Activated CD4-positive, CD25-positive, alpha-beta regulatory T cell treated with anti-CD3 and anti-CD28 coated beads, Interleukin-2, amount 50 U/mL, for 16 hours (primary cell): ENCODE measurements around the gene KIF26A.

Source experiments
- DNase-seq: peaks from one replicate; pipeline ENCODE4 v3.0.0-alpha.2; 2020; ENCODE audit warnings: low read depth, low spot score

The KIF26A gene

GRCh38 chr14:104156142-104156541, 17.8 kb downstream of the KIF26A start:
- no peak for DNase-seq

- no peak for DNase-seq
Measured at GRCh38 chr14:104157016-104157928, 18.9 kb downstream of the KIF26A start.

- no peak for DNase-seq
Measured at GRCh38 chr14:104158827-104159798, 20.7 kb downstream of the KIF26A start.

GRCh38 chr14:104159990-104160389, 21.6 kb downstream of the KIF26A start:
- DNase-seq = no peak

GRCh38 chr14:104161602-104162367, 23.4 kb downstream of the KIF26A start:
- DNase-seq = no peak

GRCh38 chr14:104162495-104162894, 24.1 kb downstream of the KIF26A start:
- no peak for DNase-seq

- no peak for DNase-seq
Measured at GRCh38 chr14:104163541-104163940, 25.2 kb downstream of the KIF26A start.

GRCh38 chr14:104164041-104164440, 25.7 kb downstream of the KIF26A start:
- no peak for DNase-seq

- no peak for DNase-seq
Measured at GRCh38 chr14:104164512-104164911, 26.1 kb downstream of the KIF26A start.

GRCh38 chr14:104166698-104167097, 28.3 kb downstream of the KIF26A start:
- DNase-seq = no peak

GRCh38 chr14:104168603-104169002, 30.2 kb downstream of the KIF26A start:
- no peak for DNase-seq

- no peak for DNase-seq
Measured at GRCh38 chr14:104169005-104169698, 30.8 kb downstream of the KIF26A start.

- DNase-seq = no peak
Measured at GRCh38 chr14:104169699-104170479, 31.5 kb downstream of the KIF26A start.

- no peak for DNase-seq
Measured at GRCh38 chr14:104171029-104171697, 32.8 kb downstream of the KIF26A start.

- no peak for DNase-seq
Measured at GRCh38 chr14:104171895-104172294, 33.5 kb downstream of the KIF26A start.

- DNase-seq = no peak
Measured at GRCh38 chr14:104172349-104172748, 34.0 kb downstream of the KIF26A start.

- no peak for DNase-seq
Measured at GRCh38 chr14:104172880-104173279, 34.5 kb downstream of the KIF26A start.

GRCh38 chr14:104174051-104174450, 35.7 kb downstream of the KIF26A start:
- no peak for DNase-seq

- no peak for DNase-seq
Measured at GRCh38 chr14:104175041-104175440, 36.7 kb downstream of the KIF26A start.

- no peak for DNase-seq
Measured at GRCh38 chr14:104175811-104176210, 37.4 kb downstream of the KIF26A start.
